ENCODE data around the gene RAET1G.

DNA sequence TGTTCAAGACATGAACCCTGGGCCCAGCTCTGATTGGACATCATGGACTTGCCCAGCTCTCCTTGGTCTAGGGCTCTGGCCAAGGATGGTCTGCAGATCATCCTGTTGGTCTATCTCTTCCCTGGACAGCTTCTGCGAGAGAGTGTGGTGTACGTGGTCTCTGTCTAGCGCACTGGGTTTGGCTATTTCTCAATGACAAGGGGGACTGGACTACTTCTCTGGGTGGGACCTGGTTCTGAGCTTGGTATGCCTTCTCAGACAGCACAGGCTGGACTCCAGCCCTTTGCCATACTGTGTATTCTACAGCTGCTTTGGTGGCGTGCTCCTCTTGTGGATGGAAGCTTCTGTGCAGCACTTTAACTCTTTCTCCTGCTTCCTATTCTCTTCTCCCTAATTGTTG, 16.5 kb downstream of the RAET1G start:
- TF ChIP-seq, protein P1, sequence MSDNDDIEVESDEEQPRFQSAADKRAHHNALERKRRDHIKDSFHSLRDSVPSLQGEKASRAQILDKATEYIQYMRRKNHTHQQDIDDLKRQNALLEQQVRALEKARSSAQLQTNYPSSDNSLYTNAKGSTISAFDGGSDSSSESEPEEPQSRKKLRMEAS (IDR thresholded peaks at IDR 0.05; ENCODE audit: insufficient read depth, insufficient read length) = no peak
- TF ChIP-seq, protein P2, sequence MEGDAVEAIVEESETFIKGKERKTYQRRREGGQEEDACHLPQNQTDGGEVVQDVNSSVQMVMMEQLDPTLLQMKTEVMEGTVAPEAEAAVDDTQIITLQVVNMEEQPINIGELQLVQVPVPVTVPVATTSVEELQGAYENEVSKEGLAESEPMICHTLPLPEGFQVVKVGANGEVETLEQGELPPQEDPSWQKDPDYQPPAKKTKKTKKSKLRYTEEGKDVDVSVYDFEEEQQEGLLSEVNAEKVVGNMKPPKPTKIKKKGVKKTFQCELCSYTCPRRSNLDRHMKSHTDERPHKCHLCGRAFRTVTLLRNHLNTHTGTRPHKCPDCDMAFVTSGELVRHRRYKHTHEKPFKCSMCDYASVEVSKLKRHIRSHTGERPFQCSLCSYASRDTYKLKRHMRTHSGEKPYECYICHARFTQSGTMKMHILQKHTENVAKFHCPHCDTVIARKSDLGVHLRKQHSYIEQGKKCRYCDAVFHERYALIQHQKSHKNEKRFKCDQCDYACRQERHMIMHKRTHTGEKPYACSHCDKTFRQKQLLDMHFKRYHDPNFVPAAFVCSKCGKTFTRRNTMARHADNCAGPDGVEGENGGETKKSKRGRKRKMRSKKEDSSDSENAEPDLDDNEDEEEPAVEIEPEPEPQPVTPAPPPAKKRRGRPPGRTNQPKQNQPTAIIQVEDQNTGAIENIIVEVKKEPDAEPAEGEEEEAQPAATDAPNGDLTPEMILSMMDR (IDR thresholded peaks at IDR 0.05; ENCODE audit: extremely low read depth in 1 of 2, insufficient read depth in 1 of 2, low read depth in 1 of 2, low read length in 2 of 2) = no peak
- TF ChIP-seq POLR2A (IDR thresholded peaks at IDR 0.05; ENCODE audit: low read depth, low read length) (no peak), EZH2 (IDR thresholded peaks at IDR 0.05; ENCODE audit: borderline replicate concordance, low read depth, low read length, severe bottlenecking) (no peak), POLR2AphosphoS5 (IDR thresholded peaks at IDR 0.05; ENCODE audit: insufficient read depth, low read depth, low read length) (no peak), JUN (IDR thresholded peaks at IDR 0.05; ENCODE audit: borderline replicate concordance, insufficient read depth, insufficient read length, low read depth) (no peak), MYC (IDR thresholded peaks at IDR 0.05; ENCODE audit: low read depth, low read length) (no peak)

Data from endothelial cell of umbilical vein (primary cell).